A673 (cell line): ENCODE measurements around the gene STMP1.

Experiments
- CTCF ChIP-seq: fragments of 300-800, 200-600 bp; sonication (generic); conservative IDR thresholded peaks from 2 replicates; pipeline ENCODE4 v1.5.1; 2017; ENCODE audit warnings: low read depth, mild to moderate bottlenecking, antibody characterized with exemption, low read length, moderate library complexity, mixed read lengths
- EZH2 ChIP-seq: fragments of 200-600 bp; sonication (generic); IDR thresholded peaks from 2 replicates; pipeline ENCODE4 v1.6.1; 2017; ENCODE audit warnings: borderline replicate concordance, low read depth, mild to moderate bottlenecking, mixed read lengths, antibody characterized with exemption, low read length; ENCODE audit not compliant: poor library complexity, severe bottlenecking

GRCh38 chr7:135708041-135708440 is 45.7 kb downstream of the STMP1 start:
- no peak for TF ChIP-seq CTCF
- TF ChIP-seq EZH2, result no peak
